Activated naive CD8-positive, alpha-beta T cell treated with anti-CD3 and anti-CD28 coated beads for 36 hours (primary cell): ENCODE measurements around the gene TCHP. TPM values are rescaled to one million over a fixed set of nuclear protein-coding genes. Genes with fewer than 3 reads are reported as not detected.

ENCODE experiments used
- total RNA-seq, 2 experiments: library from RNA; stranded (reverse); gene quantifications; one replicate each; pipeline ENCODE4 v1.2.3, GENCODE V29; 2021

The TCHP gene
- total RNA-seq, 2 experiments from 2014 or later = 22.9 to 24.9 TPM

Other genes with a start within 250 kb of the TCHP start
- gene FAM222A, start 186.4 kb upstream of the TCHP start, total RNA-seq = 1 to 10 TPM; 1.1 to 1.8 TPM
- not detected for gene TRPV4, start 66.9 kb upstream of the TCHP start, total RNA-seq
- gene GLTP, start 19.7 kb upstream of the TCHP start, total RNA-seq = 10 to 100 TPM; 31.5 to 32.4 TPM
- 10 to 100 TPM; 50.6 to 51.0 TPM for gene GIT2, start 96.1 kb downstream of the TCHP start, total RNA-seq
- gene ANKRD13A, start 99.2 kb downstream of the TCHP start, total RNA-seq = 10 to 100 TPM; 36.8 to 43.6 TPM
- gene C12orf76, start 148.2 kb downstream of the TCHP start, total RNA-seq = 1 to 10 TPM; 6.6 to 7.3 TPM
- 1 to 10 TPM; 3.1 to 3.4 TPM for gene IFT81, start 224.1 kb downstream of the TCHP start, total RNA-seq